Ammon's horn (tissue), 1 donor: Measurements from ENCODE around the gene FRMD4A.

Source experiments
- DNase-seq: peaks from one replicate; pipeline ENCODE4 v3.0.0-alpha.2; 2016; ENCODE audit warnings: low spot score

The FRMD4A gene

GRCh38 chr10:14330388-14331061 lies at the start of gene FRMD4A:
Gene FRMD4A, minus strand, starts transcription at chr10:14330924.
- peak; percentile 65 for DNase-seq

DNA sequence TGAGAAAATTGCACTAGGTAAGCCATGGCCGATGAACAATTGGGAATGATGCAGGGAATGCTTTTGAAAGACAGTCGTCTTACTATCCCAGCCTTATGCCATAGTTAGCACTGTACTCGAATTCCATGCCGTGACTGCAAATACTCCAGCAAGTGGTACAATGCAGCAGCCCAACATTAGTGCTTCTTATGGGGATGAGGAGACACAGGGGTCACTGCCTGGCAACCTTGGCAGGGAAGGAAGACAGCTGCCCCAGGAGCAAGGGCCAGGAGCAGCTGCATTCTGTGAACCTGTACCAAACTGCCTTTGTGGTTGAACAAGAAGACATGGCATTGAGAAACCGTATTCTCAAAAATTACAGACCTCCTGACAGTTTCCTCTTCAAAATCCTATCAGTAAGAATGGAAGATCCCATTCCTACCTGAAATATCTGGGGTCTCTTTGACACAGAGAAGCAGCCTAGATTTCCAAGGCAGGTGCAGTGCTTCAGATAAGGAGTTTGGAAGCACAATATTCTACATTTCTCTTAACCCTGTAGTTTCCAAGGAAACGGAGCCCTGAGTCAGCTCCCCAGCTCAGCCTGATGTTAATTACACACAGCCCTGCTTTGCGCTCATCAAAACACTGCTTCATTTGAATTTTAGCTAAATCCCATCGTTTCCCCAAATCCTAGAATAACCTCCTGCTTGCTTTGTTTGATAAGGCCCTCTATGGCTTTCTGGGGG lies 49.0 kb upstream of the FRMD4A start:
- no peak for DNase-seq

- DNase-seq: no peak
Measured at GRCh38 chr10:14378387-14378960, 47.8 kb upstream of the FRMD4A start.

GRCh38 chr10:14377591-14378175 lies 47.0 kb upstream of the FRMD4A start:
- DNase-seq: no peak

GRCh38 chr10:14374745-14375445 lies 44.2 kb upstream of the FRMD4A start:
- DNase-seq: no peak

- no peak for DNase-seq
Measured at GRCh38 chr10:14372606-14373005, 41.9 kb upstream of the FRMD4A start.

DNA sequence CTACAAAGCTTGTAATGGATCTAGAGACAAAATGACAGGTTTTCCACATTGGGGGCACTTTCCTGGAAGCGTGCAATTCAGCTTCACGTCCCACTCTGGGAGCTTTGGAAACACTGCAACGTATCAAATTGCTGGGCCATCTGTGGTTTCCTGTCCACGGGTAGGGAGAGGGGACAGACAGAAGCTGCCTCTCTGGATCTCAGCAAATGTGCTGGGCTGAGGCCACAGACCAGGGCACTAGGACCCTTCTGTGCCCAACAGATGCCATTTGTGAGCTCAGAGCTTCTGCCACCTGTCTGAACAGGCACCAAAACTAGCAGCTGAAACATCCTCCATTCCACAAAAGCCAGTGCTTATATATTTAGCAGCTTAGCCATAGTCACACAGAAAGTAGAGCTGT lies 40.9 kb upstream of the FRMD4A start:
- DNase-seq: no peak

GRCh38 chr10:14370894-14371293 lies 40.2 kb upstream of the FRMD4A start:
- no peak for DNase-seq

GRCh38 chr10:14369906-14370305 lies 39.2 kb upstream of the FRMD4A start:
- DNase-seq: no peak

GRCh38 chr10:14366760-14367159 lies 36.0 kb upstream of the FRMD4A start:
- no peak for DNase-seq

- DNase-seq: no peak
Measured at GRCh38 chr10:14365266-14365665, 34.5 kb upstream of the FRMD4A start.

DNA sequence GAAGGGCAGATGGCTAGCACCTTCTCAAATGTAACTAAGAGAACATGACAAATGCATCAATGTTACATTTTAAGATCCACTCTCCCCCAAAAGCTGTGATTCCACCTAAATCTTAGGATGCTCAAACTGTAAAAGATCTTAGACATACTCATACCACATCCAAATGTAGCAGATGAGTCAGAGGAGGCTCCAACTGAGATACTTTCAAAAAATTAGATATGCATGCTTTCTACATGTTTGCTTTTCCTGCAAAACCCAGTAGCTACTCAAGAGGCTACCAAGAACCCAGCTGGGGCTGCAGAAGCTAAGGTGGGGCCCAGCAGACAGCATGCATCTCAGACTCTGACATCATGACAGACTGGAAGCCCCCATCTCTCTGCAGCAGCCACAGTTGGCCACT lies 31.4 kb upstream of the FRMD4A start:
- no peak for DNase-seq

- no peak for DNase-seq
Measured at GRCh38 chr10:14360961-14361360, 30.2 kb upstream of the FRMD4A start.

GRCh38 chr10:14360515-14360914 lies 29.8 kb upstream of the FRMD4A start:
- DNase-seq: no peak

DNA sequence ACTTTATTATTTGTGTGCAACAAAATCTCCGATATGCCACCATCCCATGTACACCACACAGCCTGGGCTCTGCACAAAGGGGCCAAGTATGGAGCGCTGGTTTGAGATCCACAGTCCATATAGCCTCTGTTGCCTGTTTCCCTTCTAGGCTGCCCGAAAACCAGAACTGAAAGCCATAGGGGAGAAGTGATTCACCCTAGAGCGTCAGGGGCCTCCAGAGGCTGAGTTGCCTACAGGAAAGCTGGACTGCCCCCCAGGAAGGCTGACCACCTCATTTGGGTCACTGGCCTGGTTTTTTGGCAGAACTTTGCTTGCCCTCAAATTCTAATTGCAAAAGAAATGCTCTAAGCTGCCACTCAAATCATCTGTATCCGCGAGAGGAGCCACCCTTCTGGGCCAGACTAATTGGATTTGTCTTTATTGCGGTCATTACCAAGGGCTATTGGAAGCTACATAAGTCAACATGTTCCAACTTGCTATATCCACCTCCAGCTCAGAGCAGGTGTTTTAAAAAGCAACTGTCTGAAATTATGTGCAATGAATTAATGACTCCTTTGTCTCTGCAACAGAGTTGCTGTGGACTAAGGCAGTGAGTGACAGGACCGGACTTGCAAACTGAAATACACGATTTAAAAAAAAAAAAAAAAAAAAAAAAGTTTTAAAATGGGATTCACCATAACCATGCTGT lies 28.3 kb upstream of the FRMD4A start:
- DNase-seq: no peak

DNA sequence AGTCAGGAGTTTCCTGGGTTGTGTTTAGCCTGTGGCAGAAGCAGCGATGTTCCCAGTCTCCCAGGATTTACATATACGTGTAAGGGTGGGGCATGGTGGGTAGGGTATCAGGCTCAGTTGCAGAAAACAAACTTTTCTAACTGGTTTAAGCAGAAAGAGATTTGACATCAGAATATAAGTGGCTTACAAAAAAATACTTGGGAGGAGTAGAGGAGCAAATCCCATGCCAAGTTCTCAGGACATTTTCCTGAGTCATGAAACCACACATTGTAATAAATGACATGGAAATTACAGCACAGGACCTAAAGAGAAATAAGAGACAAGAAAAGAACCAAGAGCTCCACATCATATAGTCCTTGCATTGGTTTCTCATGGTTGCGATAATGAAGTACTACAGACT lies 26.2 kb upstream of the FRMD4A start:
- no peak for DNase-seq

GRCh38 chr10:14355750-14356149 lies 25.0 kb upstream of the FRMD4A start:
- DNase-seq: no peak

- no peak for DNase-seq
Measured at GRCh38 chr10:14353291-14353913, 22.7 kb upstream of the FRMD4A start.

DNA sequence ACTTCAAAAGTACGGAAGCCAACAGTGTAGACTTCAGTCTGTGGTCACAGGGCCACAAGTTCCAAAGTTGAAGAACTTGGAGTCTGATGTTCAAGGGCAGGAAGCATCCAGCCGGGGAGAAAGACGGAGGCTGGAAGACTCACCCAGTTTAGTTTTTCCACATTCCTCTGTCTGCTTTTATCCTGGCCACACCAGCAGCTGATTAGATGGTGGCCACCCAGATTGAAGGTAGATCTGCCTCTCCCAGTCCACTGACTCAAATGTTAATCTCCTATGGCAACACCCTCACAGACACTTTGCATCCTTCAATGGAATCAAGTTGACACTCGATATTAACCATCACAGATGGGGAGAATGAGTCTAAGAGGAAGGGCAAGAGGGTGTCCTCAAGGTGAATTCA lies 19.3 kb upstream of the FRMD4A start:
- DNase-seq: no peak

DNA sequence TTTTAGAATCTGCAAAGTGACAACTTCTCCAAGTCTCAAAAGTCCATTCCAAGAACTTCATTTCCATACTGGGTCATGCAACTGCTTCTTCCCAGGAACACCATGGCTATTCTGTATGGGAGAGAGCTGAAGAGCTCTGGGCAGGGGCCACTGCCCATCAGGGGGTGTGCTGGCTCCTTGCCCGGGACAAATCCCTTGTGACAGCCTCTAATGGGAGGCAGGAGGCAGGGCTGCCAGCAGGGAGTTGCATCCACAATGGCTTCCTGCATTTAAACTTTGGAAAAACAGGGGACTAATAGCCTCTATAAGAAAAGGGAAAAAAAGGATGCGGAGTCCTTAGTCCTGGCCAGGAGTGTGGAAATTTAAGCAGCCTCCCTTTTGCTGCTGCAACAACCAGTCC lies 18.4 kb upstream of the FRMD4A start:
- DNase-seq: peak; percentile 45

GRCh38 chr10:14345262-14345661 lies 14.5 kb upstream of the FRMD4A start:
- DNase-seq: no peak
